Endodermal cell (in vitro differentiated cells): ENCODE data around the gene TBRG4. TPM values are rescaled to one million over a fixed set of nuclear protein-coding genes. Genes with fewer than 3 reads are reported as not detected.

Source experiments
- DNase-seq: peaks from one replicate; pipeline ENCODE4 v3.0.0-alpha.2; 2017
- H3K27ac ChIP-seq: 2 replicates; pipeline ENCODE4 v1.5.1; 2013; ENCODE audit warnings: mild to moderate bottlenecking, low read depth, low read length, moderate library complexity
- H3K27me3 ChIP-seq: 2 replicates; pipeline ENCODE4 v1.6.1; 2013; ENCODE audit warnings: mild to moderate bottlenecking, low read length, moderate library complexity; ENCODE audit not compliant: insufficient read depth, control insufficient read depth, poor library complexity, severe bottlenecking
- H3K36me3 ChIP-seq: 2 replicates; pipeline ENCODE4 v1.7.0; 2013; ENCODE audit warnings: mild to moderate bottlenecking, low read length, moderate library complexity; ENCODE audit not compliant: control insufficient read depth, insufficient read depth
- H3K4me1 ChIP-seq: one replicate; pipeline ENCODE4 v1.7.0; 2013; ENCODE audit warnings: low read length; ENCODE audit not compliant: control insufficient read depth, insufficient read depth
- H3K4me3 ChIP-seq: 2 replicates; pipeline ENCODE4 v1.5.1; 2013; ENCODE audit warnings: mild to moderate bottlenecking, low read length, moderate library complexity
- H3K9ac ChIP-seq: 2 replicates; pipeline ENCODE4 v1.6.1; 2013; ENCODE audit warnings: mild to moderate bottlenecking, low read length, moderate library complexity; ENCODE audit not compliant: poor library complexity, severe bottlenecking; ENCODE audit errors: extremely low read depth
- H3K9me3 ChIP-seq: 2 replicates; pipeline ENCODE4 v1.6.1; 2013; ENCODE audit warnings: mild to moderate bottlenecking, low read length, moderate library complexity; ENCODE audit not compliant: control insufficient read depth
- H3K27ac Mint-ChIP-seq: 2 replicates; pipeline ENCODE4 v1.8.0; 2020; ENCODE audit warnings: mixed read lengths
- H3K27me3 Mint-ChIP-seq: 2 replicates; pipeline ENCODE4 v1.8.0; 2021; ENCODE audit warnings: mild to moderate bottlenecking, mixed read lengths; ENCODE audit not compliant: insufficient read depth
- H3K36me3 Mint-ChIP-seq: 2 replicates; pipeline ENCODE4 v1.8.0; 2020; ENCODE audit warnings: low read depth, mixed read lengths
- H3K4me1 Mint-ChIP-seq: 2 replicates; pipeline ENCODE4 v1.8.0; 2020; ENCODE audit warnings: mixed read lengths
- H3K4me3 Mint-ChIP-seq: 2 replicates; pipeline ENCODE4 v1.8.0; 2020; ENCODE audit warnings: mild to moderate bottlenecking, moderate library complexity, mixed read lengths
- H3K9me3 Mint-ChIP-seq: 2 replicates; pipeline ENCODE4 v1.8.0; 2020; ENCODE audit warnings: mild to moderate bottlenecking, mixed read lengths
- WGBS, 2 experiments: methylation state at CpG; one replicate each; pipeline versions ENCODE4 v1.1.5 to v1.1.7; 2013; ENCODE audit warnings: missing lambda C conversion rate in 2 of 2, mixed read lengths in 1 of 2; ENCODE audit not compliant: insufficient coverage in 1 of 2, insufficient read length in 1 of 2; 5-methylcytosine and 5-hydroxymethylcytosine counted together
- total RNA-seq, 2 donors: library from RNA; stranded (reverse); fragmentation: NEBNext Ultra II Directional in 1 of 2; extraction: Animal tissue kit (Norgen Biotek cat#: 25700) in 1 of 2; gene quantifications; 2 replicates in 1 of 2; 3 replicates in 1 of 2; pipeline ENCODE4 v1.2.1, GENCODE V29; 2021
- TF ChIP-seq, protein P1 (sequence below): fragments of 200-600 bp; sonication (generic); conservative IDR thresholded peaks from 2 replicates; pipeline ENCODE4 v1.5.0; 2021; ENCODE audit warnings: antibody characterized with exemption, mild to moderate bottlenecking

TBRG4 gene
- total RNA-seq, 2 donors from 2014 or later, result 66.7 to 95.9 TPM

DNA sequence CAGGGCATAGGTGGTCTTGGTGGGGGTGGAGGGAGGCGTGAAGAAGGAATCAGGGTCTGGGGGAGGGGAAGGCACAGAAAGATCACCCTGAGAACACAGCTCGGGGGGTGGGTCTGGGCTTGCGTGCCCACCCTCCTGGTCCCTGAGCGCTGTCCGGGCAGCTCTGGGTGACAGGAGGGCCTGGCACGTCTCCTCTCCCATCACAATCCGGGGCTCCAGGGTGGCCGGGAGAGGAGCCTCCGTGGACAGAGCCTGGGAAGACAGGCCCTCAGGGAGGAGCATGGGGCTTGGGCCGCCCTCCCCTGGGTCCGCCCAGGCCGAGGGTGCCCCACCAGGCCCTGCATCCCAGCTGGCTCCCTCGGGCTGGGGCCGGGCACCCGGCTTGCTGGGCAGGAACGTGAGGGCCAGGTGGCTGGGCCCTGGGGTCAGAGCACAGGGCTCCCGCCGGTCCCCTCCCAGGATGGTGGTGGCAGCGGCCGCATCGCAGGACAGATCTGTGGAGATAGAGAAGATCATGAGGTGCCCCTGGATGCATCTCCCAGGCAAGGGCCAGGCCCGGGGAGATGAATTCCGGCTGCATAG is 25.8 kb downstream of the TBRG4 start:
- no peak overlapping the region for H3K4me3 ChIP-seq
- Mint-ChIP-seq H3K4me3 (no peak overlapping the region), H3K36me3 (no peaks in the 10 kb centered on the region), H3K27ac (no peak overlapping the region), H3K9me3 (no peaks in the 10 kb centered on the region), H3K4me1 (no peaks in the 10 kb centered on the region), H3K27me3 (peaks cover 14% of the 10 kb centered on the region)
- H3K27ac ChIP-seq, result no peak overlapping the region
- no peak for DNase-seq
- no peak overlapping the region for H3K9ac ChIP-seq
- H3K4me1 ChIP-seq, result no peaks in the 10 kb centered on the region
- TF ChIP-seq, protein P1, sequence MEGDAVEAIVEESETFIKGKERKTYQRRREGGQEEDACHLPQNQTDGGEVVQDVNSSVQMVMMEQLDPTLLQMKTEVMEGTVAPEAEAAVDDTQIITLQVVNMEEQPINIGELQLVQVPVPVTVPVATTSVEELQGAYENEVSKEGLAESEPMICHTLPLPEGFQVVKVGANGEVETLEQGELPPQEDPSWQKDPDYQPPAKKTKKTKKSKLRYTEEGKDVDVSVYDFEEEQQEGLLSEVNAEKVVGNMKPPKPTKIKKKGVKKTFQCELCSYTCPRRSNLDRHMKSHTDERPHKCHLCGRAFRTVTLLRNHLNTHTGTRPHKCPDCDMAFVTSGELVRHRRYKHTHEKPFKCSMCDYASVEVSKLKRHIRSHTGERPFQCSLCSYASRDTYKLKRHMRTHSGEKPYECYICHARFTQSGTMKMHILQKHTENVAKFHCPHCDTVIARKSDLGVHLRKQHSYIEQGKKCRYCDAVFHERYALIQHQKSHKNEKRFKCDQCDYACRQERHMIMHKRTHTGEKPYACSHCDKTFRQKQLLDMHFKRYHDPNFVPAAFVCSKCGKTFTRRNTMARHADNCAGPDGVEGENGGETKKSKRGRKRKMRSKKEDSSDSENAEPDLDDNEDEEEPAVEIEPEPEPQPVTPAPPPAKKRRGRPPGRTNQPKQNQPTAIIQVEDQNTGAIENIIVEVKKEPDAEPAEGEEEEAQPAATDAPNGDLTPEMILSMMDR, result no peak
- no peaks in the 10 kb centered on the region for H3K36me3 ChIP-seq
- no peaks in the 10 kb centered on the region for H3K9me3 ChIP-seq
- H3K27me3 ChIP-seq, result peaks cover 14% of the 10 kb centered on the region
- WGBS, 2 experiments, result 85 to 89% methylated on average over 15 to 23 of the region's 23 CpGs

DNA sequence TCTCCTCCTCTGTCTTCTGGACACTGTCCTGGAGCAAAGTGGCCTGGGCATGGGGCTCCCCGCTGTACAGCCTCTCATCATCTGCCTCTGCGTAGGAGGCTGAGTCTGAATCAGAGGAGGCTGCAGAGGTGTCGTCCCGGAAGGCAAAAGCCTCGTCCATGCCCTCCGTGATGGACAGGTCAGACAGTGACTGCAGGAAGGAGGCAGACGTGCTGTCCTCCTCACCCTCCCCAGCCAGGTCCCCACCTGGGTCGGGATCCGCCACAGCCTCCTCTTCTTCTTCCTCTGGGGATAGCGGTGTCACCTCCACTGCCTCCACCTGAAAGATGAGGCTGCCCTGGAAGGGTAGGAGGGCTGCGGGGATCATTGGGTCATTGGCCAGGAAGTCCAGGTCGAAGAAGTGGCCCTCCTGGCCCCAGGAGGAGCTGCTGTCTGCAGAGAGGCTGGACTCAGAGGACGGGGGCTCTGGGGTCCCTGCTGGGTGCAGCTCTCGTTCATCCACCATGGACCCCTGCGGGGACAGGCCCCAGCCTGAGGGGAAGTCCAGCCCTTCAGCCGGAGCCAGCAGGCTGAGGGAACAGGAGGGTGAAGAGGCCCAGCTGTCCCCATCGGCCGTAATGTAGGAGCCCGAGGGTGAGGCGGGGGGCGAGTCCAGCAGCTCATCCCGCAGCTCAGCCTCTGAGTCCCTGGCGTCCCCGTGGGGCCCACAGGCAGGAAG is 26.4 kb downstream of the TBRG4 start:
- no peaks in the 10 kb centered on the region for H3K36me3 ChIP-seq
- 89 to 90% methylated on average over 7 to 24 of the region's 24 CpGs for WGBS, 2 experiments

DNA sequence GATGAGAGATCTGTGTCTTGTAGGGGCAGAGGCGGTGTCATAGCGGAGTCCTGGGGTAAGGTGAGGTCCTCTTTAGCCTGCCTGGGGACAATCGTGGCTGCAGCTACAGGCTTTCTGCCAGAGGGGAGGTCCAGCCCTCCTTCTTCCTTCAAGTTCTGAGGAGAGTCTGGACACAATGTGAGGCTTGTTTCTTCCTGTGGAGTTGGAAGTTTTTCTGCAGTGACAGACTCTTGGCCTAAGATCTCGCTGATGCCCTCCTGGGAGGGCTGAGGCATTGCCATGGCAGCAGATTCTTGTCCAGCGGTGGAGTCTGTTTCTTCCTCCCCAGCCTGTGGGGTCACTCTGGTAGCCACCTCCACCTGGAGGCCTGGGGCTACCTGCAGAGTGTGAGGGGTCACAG is 27.2 kb downstream of the TBRG4 start:
- WGBS, 2 experiments, result 91 to 100% methylated on average over 2 to 5 of the region's 5 CpGs
- H3K27me3 Mint-ChIP-seq, result peaks cover 5% of the 10 kb centered on the region
- H3K9me3 Mint-ChIP-seq, result no peaks in the 10 kb centered on the region
- TF ChIP-seq, protein P1, result no peak
- DNase-seq, result no peak
- no peak overlapping the region for H3K4me3 ChIP-seq
- no peaks in the 10 kb centered on the region for H3K4me1 ChIP-seq
- H3K9ac ChIP-seq, result no peak overlapping the region
- H3K36me3 Mint-ChIP-seq, result no peaks in the 10 kb centered on the region
- no peaks in the 10 kb centered on the region for H3K9me3 ChIP-seq
- H3K27ac Mint-ChIP-seq, result no peak overlapping the region
- no peaks in the 10 kb centered on the region for H3K4me1 Mint-ChIP-seq
- H3K36me3 ChIP-seq, result no peaks in the 10 kb centered on the region
- H3K27me3 ChIP-seq, result peaks cover 6% of the 10 kb centered on the region
- peak overlapping the region; percentile 44 for H3K27ac ChIP-seq
- no peak overlapping the region for H3K4me3 Mint-ChIP-seq

More for the DNA sequence above, 26.4 kb downstream of the TBRG4 start:
- peaks cover 13% of the 10 kb centered on the region for H3K27me3 ChIP-seq
- DNase-seq, result no peak
- TF ChIP-seq, protein P1, result no peak
- H3K9me3 ChIP-seq, result no peaks in the 10 kb centered on the region
- Mint-ChIP-seq H3K27me3 (peaks cover 12% of the 10 kb centered on the region), H3K9me3 (no peaks in the 10 kb centered on the region), H3K36me3 (no peaks in the 10 kb centered on the region), H3K4me3 (no peak overlapping the region), H3K27ac (no peak overlapping the region), H3K4me1 (no peaks in the 10 kb centered on the region)
- no peak overlapping the region for H3K27ac ChIP-seq
- no peaks in the 10 kb centered on the region for H3K4me1 ChIP-seq
- H3K4me3 ChIP-seq, result no peak overlapping the region
- H3K9ac ChIP-seq, result no peak overlapping the region
